IPS-NIHi7 (cell line): Measurements from ENCODE around the gene GTSE1.
A peak's percentile ranks its signal among the peaks of the same experiment; 100 is the strongest.

Experiments used
- DNase-seq: peaks from one replicate; pipeline ENCODE4 v3.0.0; 2012; ENCODE audit warnings: mixed read lengths; ENCODE audit errors: extremely low spot score

Gene GTSE1

DNA sequence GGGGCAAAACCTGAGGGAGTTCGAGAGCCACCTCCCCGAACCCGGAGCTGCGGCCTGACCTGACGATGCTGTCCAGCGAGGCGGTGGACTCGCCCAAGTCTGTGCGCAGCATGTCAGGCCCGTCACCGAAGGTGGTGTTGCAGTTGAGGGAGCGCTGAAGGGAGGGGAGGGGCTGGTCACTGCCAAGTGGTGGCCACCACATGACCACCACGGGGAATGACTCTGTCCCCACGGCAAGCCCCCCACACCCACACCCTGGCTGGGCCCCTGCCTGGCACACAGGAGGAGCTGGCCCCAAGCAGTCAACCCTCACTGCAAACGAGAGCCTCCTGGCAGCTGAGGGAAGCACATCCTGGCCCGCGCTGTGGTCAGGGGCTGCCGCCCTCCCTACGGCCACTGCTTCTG lies 69.7 kb downstream of the GTSE1 start:
- DNase-seq = no peak

DNA sequence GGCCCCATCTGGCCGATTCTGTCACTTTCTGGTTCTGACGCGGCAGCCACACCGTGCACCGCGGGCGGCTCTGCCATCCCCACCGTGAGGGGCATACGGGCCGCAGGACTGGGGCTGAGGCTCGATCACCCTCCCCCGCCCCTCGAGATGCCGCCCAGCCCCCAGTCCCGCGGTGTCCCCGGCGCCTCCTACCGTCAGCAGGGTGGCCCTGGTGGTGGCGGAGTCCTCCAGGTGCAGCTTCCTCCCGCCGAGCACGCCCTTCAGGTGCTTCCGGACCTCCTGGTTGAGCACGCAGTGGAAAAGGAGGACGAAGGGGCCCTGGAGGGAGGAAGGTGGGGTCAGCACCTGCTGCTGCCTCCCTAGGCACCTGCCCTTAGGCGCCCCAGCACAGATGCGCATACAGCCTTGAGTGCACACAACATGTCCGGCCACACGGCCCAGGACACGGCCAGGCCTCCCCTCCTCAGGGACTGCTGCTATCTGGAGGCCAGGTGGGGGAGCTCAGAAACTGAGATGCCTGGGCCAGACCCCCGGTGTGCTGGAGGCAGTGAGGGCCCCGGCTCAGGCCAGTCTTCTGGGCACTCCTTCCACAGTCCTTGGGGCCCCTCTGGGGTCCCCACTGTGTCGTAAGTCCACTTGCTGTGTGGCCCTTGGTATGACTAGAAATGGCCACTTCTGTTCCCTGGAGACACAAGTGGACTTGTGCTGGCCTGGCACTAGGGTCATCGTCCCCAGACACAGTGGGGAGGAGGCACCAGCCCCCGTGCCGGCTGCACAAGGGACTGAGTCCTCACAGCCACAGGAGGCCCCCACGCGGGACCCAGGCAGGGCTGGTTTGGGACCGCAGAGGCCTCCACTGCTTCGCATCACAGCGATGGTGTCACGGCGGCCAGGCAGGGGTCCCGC lies 70.4 kb downstream of the GTSE1 start:
- DNase-seq = no peak

DNA sequence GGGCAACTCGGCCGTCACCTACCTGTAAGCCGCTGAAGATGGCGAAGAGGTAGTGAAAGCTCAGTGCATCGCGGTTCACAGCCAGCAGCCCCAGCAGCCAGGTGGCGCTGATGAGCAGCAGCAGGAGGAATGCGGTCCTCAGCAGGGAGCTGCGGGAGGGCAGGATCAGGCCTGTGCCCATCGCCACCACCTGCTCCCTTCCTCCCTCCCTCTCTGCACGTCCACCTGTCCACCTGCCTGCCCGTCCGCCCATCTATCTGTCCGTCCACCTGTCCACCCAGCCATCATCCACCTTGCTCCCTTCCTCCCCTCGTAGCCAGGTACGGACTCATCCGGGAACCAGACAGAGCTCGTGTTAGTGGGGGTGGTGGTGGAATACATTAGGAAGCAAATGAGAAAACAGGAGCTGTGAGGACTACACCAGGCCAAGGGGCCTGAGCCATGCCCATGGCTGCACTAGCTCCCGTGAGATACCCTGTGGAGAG lies 71.1 kb downstream of the GTSE1 start:
- DNase-seq = peak; percentile 95

GRCh38 chr22:46368422-46368821 lies 71.8 kb downstream of the GTSE1 start:
- no peak for DNase-seq

- DNase-seq = no peak
Measured at GRCh38 chr22:46368871-46369715, 72.4 kb downstream of the GTSE1 start.

DNA sequence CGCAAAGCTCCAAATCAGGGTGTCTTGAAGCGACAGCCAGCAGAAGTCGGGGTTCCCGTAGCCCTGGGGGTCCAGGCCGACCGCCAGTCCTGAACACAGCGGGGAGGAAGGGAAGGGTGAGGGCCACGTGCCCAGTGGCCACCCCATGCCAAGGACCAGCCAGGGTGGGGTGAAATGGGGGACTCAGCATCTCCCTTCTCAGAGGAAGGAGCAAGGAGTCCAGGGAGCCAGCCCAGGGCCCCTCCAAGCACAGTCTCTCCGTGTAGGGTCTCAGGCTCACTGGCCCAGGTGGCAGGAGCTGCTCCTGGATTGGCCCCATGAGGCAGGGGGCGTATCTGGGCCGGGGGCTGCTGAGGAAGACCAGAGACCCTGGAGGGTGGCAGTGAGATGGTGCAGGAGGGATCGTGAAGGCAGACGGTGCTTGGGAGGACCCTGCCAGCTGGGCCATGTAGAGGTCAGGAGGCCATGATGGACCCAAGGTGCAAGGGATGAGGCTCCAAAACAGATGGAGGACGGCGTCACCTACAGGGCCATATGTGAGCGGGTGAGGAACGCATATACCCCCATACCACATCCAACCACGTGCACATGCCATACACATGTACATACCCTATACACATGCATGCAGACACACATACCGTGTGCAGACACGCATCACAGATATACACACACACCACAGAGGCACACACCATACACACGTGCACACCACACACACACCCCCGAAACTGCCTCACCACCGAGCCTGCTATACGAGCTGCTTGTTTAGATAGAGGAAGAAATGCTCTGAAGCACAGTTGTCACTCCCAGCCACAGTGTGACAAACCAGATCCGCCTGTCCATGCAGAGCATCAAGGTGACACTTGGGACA lies 73.3 kb downstream of the GTSE1 start:
- no peak for DNase-seq

GRCh38 chr22:46370584-46371291 lies 74.1 kb downstream of the GTSE1 start:
- DNase-seq = no peak

GRCh38 chr22:46371623-46372226 lies 75.1 kb downstream of the GTSE1 start:
- DNase-seq = no peak

DNA sequence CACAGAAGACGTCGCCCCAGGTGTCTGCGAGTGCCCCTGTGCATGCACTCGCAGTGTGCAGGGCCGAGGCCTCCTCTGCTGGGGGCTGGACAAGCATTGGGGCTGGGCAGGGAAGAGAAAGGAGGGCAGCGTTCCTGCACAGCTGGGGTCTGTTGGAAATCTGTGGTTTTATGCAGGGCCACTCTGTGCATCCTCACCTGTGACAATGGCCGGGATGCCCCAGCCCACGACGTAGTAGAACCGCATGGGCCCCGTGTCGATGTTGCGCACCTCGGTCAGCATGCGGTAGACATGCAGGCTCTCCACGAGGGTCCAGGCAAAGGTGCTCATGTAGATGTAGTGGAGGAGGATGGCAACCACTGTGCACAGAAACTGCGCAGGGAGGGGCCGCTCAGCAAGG lies 76.0 kb downstream of the GTSE1 start:
- no peak for DNase-seq

- DNase-seq = no peak
Measured at GRCh38 chr22:46373159-46373558, 76.5 kb downstream of the GTSE1 start.

DNA sequence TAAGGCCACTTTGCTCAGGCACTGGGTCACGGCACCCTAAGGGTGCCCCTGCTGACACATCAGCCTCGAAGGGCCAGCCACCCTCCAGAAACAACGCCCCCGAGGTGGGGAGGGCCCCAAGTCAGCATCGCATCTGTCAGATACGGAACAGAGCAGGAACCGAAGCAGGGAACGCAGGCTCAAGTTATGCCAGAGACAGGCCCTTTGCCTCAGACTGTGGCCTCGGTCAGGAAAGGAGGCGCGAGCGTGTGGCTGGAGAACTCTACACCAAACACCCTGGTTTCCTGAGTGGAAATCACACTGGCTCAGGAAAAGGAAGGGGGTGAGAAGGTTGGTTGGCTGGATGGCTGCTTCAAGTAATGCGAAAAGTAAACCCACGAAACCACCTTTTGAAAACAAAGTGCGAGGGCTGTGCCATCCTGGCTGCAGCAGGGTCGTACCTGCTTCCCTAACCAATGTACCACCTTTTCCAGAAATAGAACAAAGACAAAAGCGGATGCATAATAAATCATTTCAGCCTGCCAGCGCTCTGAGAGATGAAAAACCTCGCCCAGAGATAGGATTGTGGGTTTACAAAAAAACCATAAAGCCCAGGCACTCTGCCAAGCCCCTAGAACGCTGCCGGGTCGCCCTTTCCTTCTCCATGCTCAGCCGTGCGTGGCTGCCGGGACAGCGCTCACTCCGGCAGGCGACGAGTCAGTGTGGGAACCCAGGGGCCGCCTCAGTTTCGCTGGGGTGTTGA lies 77.4 kb downstream of the GTSE1 start:
- DNase-seq = no peak

GRCh38 chr22:46374663-46375474 lies 78.2 kb downstream of the GTSE1 start:
- DNase-seq = no peak

DNA sequence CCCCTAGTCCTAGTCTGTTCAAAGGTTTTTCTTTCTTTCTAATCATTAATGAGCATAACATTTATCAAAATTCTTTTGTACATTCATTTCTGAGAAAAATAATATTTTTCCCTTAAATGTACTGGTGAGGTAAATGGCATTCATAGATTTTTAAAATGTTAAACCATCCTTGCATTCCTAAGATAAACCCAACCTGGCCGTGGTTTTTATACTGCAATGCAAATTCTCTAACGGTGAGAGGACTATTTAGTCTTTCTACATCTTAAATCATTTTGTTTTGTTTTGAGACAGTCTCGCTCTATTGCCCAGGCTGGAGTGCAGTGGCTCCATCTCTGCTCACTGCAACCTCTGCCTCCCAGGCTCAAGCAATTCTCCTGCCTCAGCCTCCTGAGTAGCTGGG lies 79.4 kb downstream of the GTSE1 start:
- no peak for DNase-seq

GRCh38 chr22:46376908-46377524 lies 80.3 kb downstream of the GTSE1 start:
- no peak for DNase-seq

DNA sequence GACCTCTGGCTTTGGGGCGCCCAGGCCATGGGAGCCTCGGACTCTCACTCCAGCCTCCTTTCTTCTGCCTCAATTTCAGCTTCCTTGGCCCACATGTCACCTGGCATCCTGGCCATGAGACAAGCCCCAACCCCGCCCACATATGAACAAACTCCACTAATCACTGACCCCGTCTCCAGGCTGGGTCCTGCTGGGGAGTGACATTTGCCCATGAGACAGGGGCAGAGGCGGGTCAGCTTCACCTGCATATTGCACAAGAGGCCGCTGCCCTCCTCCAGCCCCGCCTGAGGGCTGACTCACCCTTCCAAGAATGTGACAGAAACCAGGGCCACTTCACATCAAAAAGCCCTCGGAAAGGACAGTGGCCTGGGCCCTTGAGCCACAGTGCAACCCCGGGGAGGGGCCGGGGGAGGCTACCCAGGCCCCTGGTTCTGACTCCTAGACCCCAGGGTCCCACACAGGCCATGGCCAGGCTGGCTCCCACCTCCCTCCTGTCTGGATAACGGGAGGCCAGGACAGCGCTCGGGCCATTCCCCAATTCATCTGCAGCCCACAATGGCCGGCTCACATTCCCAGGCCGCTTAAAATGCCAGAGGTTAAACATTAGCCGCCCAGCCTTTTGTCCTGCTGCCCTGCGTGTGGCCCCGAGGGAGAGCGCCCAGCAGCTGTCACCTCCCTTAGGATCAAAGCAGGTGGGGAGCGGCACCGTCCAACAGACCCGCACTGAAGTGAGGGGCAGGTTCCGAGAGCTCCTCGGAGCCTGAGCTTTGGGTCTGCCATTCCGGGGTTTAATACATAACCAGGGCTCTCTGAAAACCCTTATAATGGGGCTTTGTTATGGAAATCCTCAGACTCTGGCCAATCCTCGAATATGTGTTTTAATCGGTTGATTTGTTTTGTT lies 81.1 kb downstream of the GTSE1 start:
- peak; percentile 84 for DNase-seq

- DNase-seq = no peak
Measured at GRCh38 chr22:46378426-46379065, 81.9 kb downstream of the GTSE1 start.
